Muscle of leg (tissue), 11 donors: Measurements from ENCODE around the gene VPS33B. TPM values are rescaled to one million over a fixed set of nuclear protein-coding genes. Genes with fewer than 3 reads are reported as not detected.
"Not testable (repeated sequence)": the region's sequence is repeated elsewhere in the genome, so short reads cannot be mapped to it uniquely, and the experiment has no call there.

ENCODE experiments used
- DNase-seq: peaks from one replicate; pipeline ENCODE4 v3.0.0; 2013
- H3K27ac ChIP-seq: one replicate; pipeline ENCODE4 v1.5.1; 2013; ENCODE audit warnings: mild to moderate bottlenecking, low read length, control low read depth
- H3K27me3 ChIP-seq: one replicate; pipeline ENCODE4 v1.6.1; 2013; ENCODE audit warnings: low read length; ENCODE audit not compliant: control insufficient read depth, insufficient read depth
- H3K36me3 ChIP-seq: one replicate; pipeline ENCODE4 v1.6.1; 2013; ENCODE audit warnings: low read length; ENCODE audit not compliant: control insufficient read depth, insufficient read depth
- H3K4me1 ChIP-seq: one replicate; pipeline ENCODE4 v1.6.1; 2013; ENCODE audit warnings: low read length; ENCODE audit not compliant: control insufficient read depth, insufficient read depth
- H3K4me3 ChIP-seq: one replicate; pipeline ENCODE4 v1.5.1; 2013; ENCODE audit warnings: low read length, control low read depth
- H3K9me3 ChIP-seq: replicated peaks from 2 replicates; pipeline ENCODE4 v1.6.1; 2013; ENCODE audit warnings: low read depth, low read length; ENCODE audit not compliant: control insufficient read depth
- WGBS: methylation state at CpG from one replicate; pipeline ENCODE4 v1.1.5; 2013; ENCODE audit warnings: missing lambda C conversion rate; ENCODE audit not compliant: insufficient coverage; 5-methylcytosine and 5-hydroxymethylcytosine counted together
- polyA plus RNA-seq, 8 donors: library from polyadenylated mRNA; unstranded; fragments of 120-200 nt; gene quantifications; one replicate each; pipeline versions ENCODE4 v1.2.1 to v1.2.3, GENCODE V29; 2013; ENCODE audit warnings: inconsistent platforms in 1 of 8, low replicate concordance in 1 of 8; ENCODE audit not compliant: insufficient read length in 8 of 8, insufficient read depth in 1 of 8
- total RNA-seq: library from RNA; stranded (reverse); fragments of 120-200 nt; gene quantifications from one replicate; pipeline ENCODE4 v1.2.4, GENCODE V29; 2013

Gene VPS33B
- total and polyA plus RNA-seq, 9 donors = 7.9 to 12.4 (median 10.3) TPM

GRCh38 chr15:91039996-91040395 is 17.6 kb upstream of the VPS33B start:
- no peak overlapping the region for H3K27ac ChIP-seq
- H3K4me1 ChIP-seq = no peaks in the 10 kb centered on the region
- no CpG with 5 or more reads among the region's 3 CpGs for WGBS
- no peaks in the 10 kb centered on the region for H3K9me3 ChIP-seq
- H3K4me3 ChIP-seq = no peak overlapping the region
- H3K36me3 ChIP-seq = no peaks in the 10 kb centered on the region
- DNase-seq = no peak
- peaks cover under 1% of the 10 kb centered on the region for H3K27me3 ChIP-seq

- Histone ChIP-seq H3K9me3 (no peaks in the 10 kb centered on the region), H3K36me3 (no peaks in the 10 kb centered on the region), H3K4me3 (no peak overlapping the region), H3K27me3 (peaks cover 8% of the 10 kb centered on the region), H3K27ac (no peak overlapping the region), H3K4me1 (no peaks in the 10 kb centered on the region)
- WGBS = 29% methylated on average over 10 of the region's 12 CpGs
- DNase-seq = peak; percentile 12
These were observed 10.8 kb upstream of the VPS33B start for GRCh38 chr15:91032919-91033803.

- no peak overlapping the region for H3K27ac ChIP-seq
- no peak for DNase-seq
- no peaks in the 10 kb centered on the region for H3K36me3 ChIP-seq
- H3K4me1 ChIP-seq = no peaks in the 10 kb centered on the region
- no peaks in the 10 kb centered on the region for H3K9me3 ChIP-seq
- peaks cover 8% of the 10 kb centered on the region for H3K27me3 ChIP-seq
- H3K4me3 ChIP-seq = no peak overlapping the region
- WGBS = 78% methylated on average over 10 of the region's 10 CpGs
These were observed 9.4 kb upstream of the VPS33B start for GRCh38 chr15:91031796-91032195.

GRCh38 chr15:91027677-91028076 is 5.3 kb upstream of the VPS33B start:
- no peak for DNase-seq
- no CpG with 5 or more reads among the region's 1 CpG for WGBS
- no peaks in the 10 kb centered on the region for H3K9me3 ChIP-seq

GRCh38 chr15:91023720-91024119 is 1.3 kb upstream of the VPS33B start:
- H3K27me3 ChIP-seq = no peaks in the 10 kb centered on the region
- no peak overlapping the region for H3K27ac ChIP-seq
- WGBS = no CpG with 5 or more reads among the region's 7 CpGs
- DNase-seq = no peak
- H3K4me1 ChIP-seq = peaks cover 6% of the 10 kb centered on the region
- H3K36me3 ChIP-seq = no peaks in the 10 kb centered on the region
- H3K4me3 ChIP-seq = no peak overlapping the region
- no peaks in the 10 kb centered on the region for H3K9me3 ChIP-seq

More at GRCh38 chr15:91027677-91028076, 5.3 kb upstream of the VPS33B start:
- Histone ChIP-seq H3K4me3 (no peak overlapping the region), H3K4me1 (no peaks in the 10 kb centered on the region), H3K36me3 (no peaks in the 10 kb centered on the region), H3K27ac (no peak overlapping the region), H3K27me3 (no peaks in the 10 kb centered on the region)

- Histone ChIP-seq H3K27me3 (no peaks in the 10 kb centered on the region), H3K4me3 (peak overlapping the region; percentile 98), H3K36me3 (peaks cover 3% of the 10 kb centered on the region), H3K27ac (peak overlapping the region; percentile 71), H3K4me1 (peaks cover 6% of the 10 kb centered on the region), H3K9me3 (no peaks in the 10 kb centered on the region)
- DNase-seq = no peak
- WGBS = no CpG with 5 or more reads among the region's 1 CpG
These were observed 387 bp upstream of the VPS33B start for GRCh38 chr15:91022832-91023129.

- Histone ChIP-seq H3K4me1 (peaks cover 6% of the 10 kb centered on the region), H3K27ac (peak overlapping the region; percentile 71), H3K9me3 (no peaks in the 10 kb centered on the region), H3K36me3 (peaks cover 8% of the 10 kb centered on the region), H3K27me3 (no peaks in the 10 kb centered on the region), H3K4me3 (peak overlapping the region; percentile 98)
- no peak for DNase-seq
- 0% methylated on average over 1 of the region's 4 CpGs for WGBS
These were observed 799 bp downstream of the VPS33B start for GRCh38 chr15:91021516-91022074.

- Histone ChIP-seq H3K9me3 (no peaks in the 10 kb centered on the region), H3K27me3 (no peaks in the 10 kb centered on the region), H3K4me1 (peaks cover 6% of the 10 kb centered on the region), H3K36me3 (peaks cover 22% of the 10 kb centered on the region), H3K4me3 (no peak overlapping the region), H3K27ac (no peak overlapping the region)
- WGBS = no CpG with 5 or more reads among the region's 3 CpGs
- DNase-seq = no peak
These were observed 4.2 kb downstream of the VPS33B start for GRCh38 chr15:91018158-91018557.

- H3K27ac ChIP-seq = no peak overlapping the region
- WGBS = 78% methylated on average over 3 of the region's 5 CpGs
- no peak for DNase-seq
- H3K4me3 ChIP-seq = no peak overlapping the region
- no peaks in the 10 kb centered on the region for H3K9me3 ChIP-seq
- peaks cover 6% of the 10 kb centered on the region for H3K4me1 ChIP-seq
- peaks cover 26% of the 10 kb centered on the region for H3K36me3 ChIP-seq
- no peaks in the 10 kb centered on the region for H3K27me3 ChIP-seq
These were observed 4.7 kb downstream of the VPS33B start for GRCh38 chr15:91017716-91018115.

- H3K27ac ChIP-seq, H3K4me3 ChIP-seq, H3K4me1 ChIP-seq, H3K9me3 ChIP-seq, DNase-seq, H3K27me3 ChIP-seq: not testable (repeated sequence)
- H3K36me3 ChIP-seq = peaks cover 50% of the 10 kb centered on the region
- WGBS = 90% methylated on average over 8 of the region's 10 CpGs
These were observed 8.7 kb downstream of the VPS33B start for GRCh38 chr15:91013701-91014100.
